Activated naive CD8-positive, alpha-beta T cell treated with anti-CD3 and anti-CD28 coated beads for 36 hours (primary cell): Measurements from ENCODE around the gene UNC5A. TPM values are rescaled to one million over a fixed set of nuclear protein-coding genes. Genes with fewer than 3 reads are reported as not detected.
A peak's percentile ranks its signal among the peaks of the same experiment; 100 is the strongest.

Experiments used
- DNase-seq: peaks from one replicate; pipeline ENCODE4 v3.0.0; 2021
- H3K27ac Mint-ChIP-seq: one replicate; pipeline ENCODE4 v1.8.0; 2022; ENCODE audit warnings: mild to moderate bottlenecking, moderate library complexity, mixed read lengths
- H3K27me3 Mint-ChIP-seq: one replicate; pipeline ENCODE4 v1.8.0; 2022; ENCODE audit warnings: mild to moderate bottlenecking, mixed read lengths
- H3K36me3 Mint-ChIP-seq: one replicate; pipeline ENCODE4 v1.8.0; 2021; ENCODE audit warnings: mild to moderate bottlenecking, mixed read lengths
- H3K4me1 Mint-ChIP-seq: one replicate; pipeline ENCODE4 v1.8.0; 2021; ENCODE audit warnings: mixed read lengths
- H3K4me3 Mint-ChIP-seq: one replicate; pipeline ENCODE4 v1.8.0; 2022; ENCODE audit warnings: mild to moderate bottlenecking, moderate library complexity, mixed read lengths
- H3K9me3 Mint-ChIP-seq: one replicate; pipeline ENCODE4 v1.8.0; 2022; ENCODE audit warnings: mixed read lengths
- total RNA-seq, 2 experiments: library from RNA; stranded (reverse); gene quantifications; one replicate each; pipeline ENCODE4 v1.2.3, GENCODE V29; 2021

Gene UNC5A
- total RNA-seq: not detected

GRCh38 chr5:176810081-176810597, at the start of gene UNC5A:
UNC5A (plus strand) TSS chr5:176810559; CDS start chr5:176810751, 192 bp downstream.
- H3K27me3 Mint-ChIP-seq: peaks cover 76% of the 10 kb centered on the region
- H3K4me1 Mint-ChIP-seq: peaks cover 8% of the 10 kb centered on the region
- H3K9me3 Mint-ChIP-seq: no peaks in the 10 kb centered on the region
- H3K36me3 Mint-ChIP-seq: no peaks in the 10 kb centered on the region
- no peak within 1 kb of the TSS for H3K27ac Mint-ChIP-seq
- DNase-seq: peak; percentile 76
- peak within 1 kb of the TSS; percentile 65 for H3K4me3 Mint-ChIP-seq

- no peaks in the 10 kb centered on the region for H3K36me3 Mint-ChIP-seq
- no peak overlapping the region for H3K4me3 Mint-ChIP-seq
- DNase-seq: no peak
- peaks cover 49% of the 10 kb centered on the region for H3K27me3 Mint-ChIP-seq
- no peak overlapping the region for H3K27ac Mint-ChIP-seq
- H3K9me3 Mint-ChIP-seq: peaks cover 16% of the 10 kb centered on the region
- H3K4me1 Mint-ChIP-seq: peaks cover 3% of the 10 kb centered on the region
These were observed 48.6 kb upstream of the UNC5A start for GRCh38 chr5:176761755-176762154.

- DNase-seq: no peak
- Mint-ChIP-seq H3K27ac (no peak overlapping the region), H3K9me3 (peaks cover 16% of the 10 kb centered on the region), H3K4me1 (peaks cover 3% of the 10 kb centered on the region), H3K4me3 (no peak overlapping the region), H3K36me3 (no peaks in the 10 kb centered on the region), H3K27me3 (peaks cover 50% of the 10 kb centered on the region)
These were observed 47.9 kb upstream of the UNC5A start for GRCh38 chr5:176762489-176762888.

GRCh38 chr5:176765687-176766086, 44.7 kb upstream of the UNC5A start:
- DNase-seq: no peak
- Mint-ChIP-seq H3K27me3 (peaks cover 57% of the 10 kb centered on the region), H3K4me1 (peaks cover 3% of the 10 kb centered on the region), H3K9me3 (peaks cover 16% of the 10 kb centered on the region), H3K36me3 (no peaks in the 10 kb centered on the region), H3K27ac (no peak overlapping the region), H3K4me3 (no peak overlapping the region)

- Mint-ChIP-seq H3K4me3 (no peak overlapping the region), H3K27ac (no peak overlapping the region), H3K36me3 (no peaks in the 10 kb centered on the region), H3K4me1 (no peaks in the 10 kb centered on the region), H3K9me3 (peaks cover 15% of the 10 kb centered on the region), H3K27me3 (peaks cover 50% of the 10 kb centered on the region)
- DNase-seq: no peak
These were observed 42.0 kb upstream of the UNC5A start for GRCh38 chr5:176768174-176768970.

GRCh38 chr5:176769911-176770310, 40.4 kb upstream of the UNC5A start:
- H3K4me3 Mint-ChIP-seq: no peak overlapping the region
- DNase-seq: no peak
- H3K27ac Mint-ChIP-seq: no peak overlapping the region

GRCh38 chr5:176770431-176770830, 39.9 kb upstream of the UNC5A start:
- Mint-ChIP-seq H3K4me3 (no peak overlapping the region), H3K9me3 (peaks cover 6% of the 10 kb centered on the region), H3K27me3 (peaks cover 44% of the 10 kb centered on the region), H3K27ac (no peak overlapping the region), H3K4me1 (no peaks in the 10 kb centered on the region), H3K36me3 (no peaks in the 10 kb centered on the region)
- DNase-seq: no peak

More at GRCh38 chr5:176769911-176770310, 40.4 kb upstream of the UNC5A start:
- Mint-ChIP-seq H3K27me3 (peaks cover 38% of the 10 kb centered on the region), H3K36me3 (no peaks in the 10 kb centered on the region), H3K4me1 (no peaks in the 10 kb centered on the region), H3K9me3 (peaks cover 11% of the 10 kb centered on the region)

GRCh38 chr5:176771102-176771845, 39.1 kb upstream of the UNC5A start:
- no peak for DNase-seq
- H3K36me3 Mint-ChIP-seq: no peaks in the 10 kb centered on the region
- no peak overlapping the region for H3K27ac Mint-ChIP-seq
- H3K4me3 Mint-ChIP-seq: no peak overlapping the region
- H3K9me3 Mint-ChIP-seq: no peaks in the 10 kb centered on the region
- H3K4me1 Mint-ChIP-seq: no peaks in the 10 kb centered on the region
- peaks cover 44% of the 10 kb centered on the region for H3K27me3 Mint-ChIP-seq

- H3K27ac Mint-ChIP-seq: no peak overlapping the region
- H3K36me3 Mint-ChIP-seq: no peaks in the 10 kb centered on the region
- no peak for DNase-seq
- no peaks in the 10 kb centered on the region for H3K9me3 Mint-ChIP-seq
- no peaks in the 10 kb centered on the region for H3K4me1 Mint-ChIP-seq
- H3K4me3 Mint-ChIP-seq: no peak overlapping the region
- H3K27me3 Mint-ChIP-seq: peaks cover 42% of the 10 kb centered on the region
These were observed 37.8 kb upstream of the UNC5A start for GRCh38 chr5:176772271-176773210.

- H3K9me3 Mint-ChIP-seq: no peaks in the 10 kb centered on the region
- H3K27me3 Mint-ChIP-seq: peaks cover 34% of the 10 kb centered on the region
- DNase-seq: no peak
- H3K4me3 Mint-ChIP-seq: no peak overlapping the region
- no peak overlapping the region for H3K27ac Mint-ChIP-seq
- H3K4me1 Mint-ChIP-seq: no peaks in the 10 kb centered on the region
- no peaks in the 10 kb centered on the region for H3K36me3 Mint-ChIP-seq
These were observed 36.8 kb upstream of the UNC5A start for GRCh38 chr5:176773408-176774035.

- no peak for DNase-seq
- peaks cover 27% of the 10 kb centered on the region for H3K27me3 Mint-ChIP-seq
These were observed 35.9 kb upstream of the UNC5A start for GRCh38 chr5:176774216-176775171.

GRCh38 chr5:176775409-176775808, 35.0 kb upstream of the UNC5A start:
- no peaks in the 10 kb centered on the region for H3K36me3 Mint-ChIP-seq
- no peaks in the 10 kb centered on the region for H3K4me1 Mint-ChIP-seq
- DNase-seq: no peak
- peaks cover 25% of the 10 kb centered on the region for H3K27me3 Mint-ChIP-seq
- no peaks in the 10 kb centered on the region for H3K9me3 Mint-ChIP-seq
- no peak overlapping the region for H3K4me3 Mint-ChIP-seq
- no peak overlapping the region for H3K27ac Mint-ChIP-seq

More at GRCh38 chr5:176774216-176775171, 35.9 kb upstream of the UNC5A start:
- Mint-ChIP-seq H3K9me3 (no peaks in the 10 kb centered on the region), H3K36me3 (no peaks in the 10 kb centered on the region), H3K4me1 (no peaks in the 10 kb centered on the region), H3K27ac (no peak overlapping the region), H3K4me3 (no peak overlapping the region)

GRCh38 chr5:176776141-176776865, 34.1 kb upstream of the UNC5A start:
- no peaks in the 10 kb centered on the region for H3K9me3 Mint-ChIP-seq
- peaks cover 34% of the 10 kb centered on the region for H3K27me3 Mint-ChIP-seq
- H3K36me3 Mint-ChIP-seq: no peaks in the 10 kb centered on the region
- H3K27ac Mint-ChIP-seq: no peak overlapping the region
- H3K4me1 Mint-ChIP-seq: no peaks in the 10 kb centered on the region
- no peak overlapping the region for H3K4me3 Mint-ChIP-seq
- no peak for DNase-seq
